GM23248 (cell line): ENCODE measurements around the gene MB.

ENCODE experiments used
- EZH2 ChIP-seq: fragments of 200-600 bp; sonication (generic); IDR thresholded peaks from 2 replicates; pipeline ENCODE4 v1.6.1; 2018; ENCODE audit warnings: antibody characterized with exemption, mild to moderate bottlenecking; ENCODE audit not compliant: insufficient read depth, poor library complexity, severe bottlenecking
- EZH2phosphoT487 ChIP-seq: fragments of 200-600 bp; sonication (generic); IDR thresholded peaks from 2 replicates; pipeline ENCODE4 v1.6.1; 2018; ENCODE audit warnings: antibody characterized with exemption, moderate library complexity, mild to moderate bottlenecking, low read depth; ENCODE audit not compliant: insufficient read depth

DNA sequence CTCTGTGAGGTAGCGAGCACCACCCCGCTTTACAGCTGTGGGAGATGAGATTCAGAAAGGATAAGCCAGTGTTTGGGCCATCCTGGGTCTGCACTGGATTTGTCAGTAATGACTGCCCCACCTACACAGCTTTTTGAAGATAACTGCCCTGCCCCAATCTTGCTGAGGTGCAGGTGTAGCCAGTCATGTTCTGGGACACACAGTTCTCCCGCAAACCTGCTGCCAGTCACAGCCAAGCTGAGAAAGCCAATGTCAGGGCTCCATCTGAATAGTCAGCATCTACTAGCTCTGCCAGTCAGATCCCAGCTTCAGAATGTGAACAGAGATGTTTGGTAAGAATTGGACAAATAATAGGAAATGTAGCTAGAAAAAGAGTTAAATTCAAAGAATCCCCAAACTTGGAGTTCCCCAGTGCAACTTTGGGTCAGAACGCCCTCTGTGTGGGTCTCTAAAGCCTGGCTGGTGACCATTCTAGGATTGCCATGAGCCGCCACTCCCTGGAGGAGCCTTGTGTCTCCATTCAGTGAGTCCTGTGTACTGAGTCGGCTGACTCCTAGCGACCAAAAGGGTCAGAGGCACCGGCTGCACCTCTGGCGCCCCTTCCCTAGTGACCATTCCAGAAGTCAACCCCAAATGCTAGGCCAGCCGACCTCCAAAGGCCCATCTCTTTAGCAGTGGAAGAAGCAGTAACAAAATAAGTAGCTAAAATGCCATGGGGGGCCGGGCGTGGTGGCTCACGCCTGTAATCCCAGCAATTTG lies 2.4 kb upstream of the MB start:
- TF ChIP-seq EZH2 (no peak), EZH2phosphoT487 (no peak)
